G401 (cell line): ENCODE measurements around the gene IGFBP1. TPM values are rescaled to one million over a fixed set of nuclear protein-coding genes. Genes with fewer than 3 reads are reported as not detected.
"Not testable (repeated sequence)": the region's sequence is repeated elsewhere in the genome, so short reads cannot be mapped to it uniquely, and the experiment has no call there.

Source experiments
- DNase-seq: peaks from one replicate; pipeline ENCODE4 v3.0.0-alpha.2; 2015; ENCODE audit warnings: low spot score
- in situ Hi-C: cut with HindIII; loops from 2 replicates; pipeline ENCODE4 v1.10.0; 2016; ENCODE audit warnings: low sequenced_read_pairs, mixed read lengths
- total RNA-seq: library from RNA; depleted of rRNA; stranded (reverse); fragments of >200 nt; shearing (Covaris generic); gene quantifications from 2 replicates; pipeline ENCODE4 v1.2.3, GENCODE V29; 2014; rRNA removed

The IGFBP1 gene
- total RNA-seq, 1 experiment from 2014 or later = not detected

- in situ Hi-C loops = loop anchor here (25.0 kb wide), 1 partner anchor 440 kb away; no protein-coding TSS in a partner anchor
- DNase-seq = peak; percentile 24
These were observed 33.6 kb downstream of the IGFBP1 start for GRCh38 chr7:45921699-45922519.

GRCh38 chr7:45922810-45923209 is 34.5 kb downstream of the IGFBP1 start:
- in situ Hi-C loops = loop anchor here (25.0 kb wide), 1 partner anchor 439 kb away; no protein-coding TSS in a partner anchor
- DNase-seq = peak; percentile 7

GRCh38 chr7:45923290-45923689 is 35.0 kb downstream of the IGFBP1 start:
- in situ Hi-C loops = loop anchor here (25.0 kb wide), 1 partner anchor 439 kb away; no protein-coding TSS in a partner anchor

GRCh38 chr7:45923818-45924217 is 35.5 kb downstream of the IGFBP1 start:
- no peak for DNase-seq
- in situ Hi-C loops = loop anchor here (25.0 kb wide), 1 partner anchor 438 kb away; no protein-coding TSS in a partner anchor

More at GRCh38 chr7:45923290-45923689, 35.0 kb downstream of the IGFBP1 start:
- DNase-seq = peak; percentile 48

GRCh38 chr7:45924283-45924682 is 36.0 kb downstream of the IGFBP1 start:
- in situ Hi-C loops = loop anchor here (25.0 kb wide), 1 partner anchor 438 kb away; no protein-coding TSS in a partner anchor
- DNase-seq = no peak

- in situ Hi-C loops = no loop called here
- DNase-seq = no peak
These were observed 39.4 kb downstream of the IGFBP1 start for GRCh38 chr7:45927721-45928120.

- no peak for DNase-seq
- in situ Hi-C loops = no loop called here
These were observed 42.7 kb downstream of the IGFBP1 start for GRCh38 chr7:45930967-45931366.

- DNase-seq = no peak
- in situ Hi-C loops = no loop called here
These were observed 49.0 kb downstream of the IGFBP1 start for GRCh38 chr7:45937301-45937700.

- DNase-seq = no peak
- in situ Hi-C loops = no loop called here
These were observed 49.6 kb downstream of the IGFBP1 start for GRCh38 chr7:45937862-45938261.

GRCh38 chr7:45938626-45939302 is 50.5 kb downstream of the IGFBP1 start:
- no peak for DNase-seq
- in situ Hi-C loops = no loop called here

GRCh38 chr7:45939574-45939973 is 51.3 kb downstream of the IGFBP1 start:
- in situ Hi-C loops = no loop called here
- DNase-seq = no peak

GRCh38 chr7:45940237-45940781 is 52.0 kb downstream of the IGFBP1 start:
- DNase-seq, in situ Hi-C loops: not testable (repeated sequence)

- in situ Hi-C loops = no loop called here
- DNase-seq = no peak
These were observed 52.7 kb downstream of the IGFBP1 start for GRCh38 chr7:45940939-45941338.

Other genes with a start within 250 kb of the IGFBP1 start
- not detected in 2 replicates for gene CCDC201, start 15.4 kb upstream of the IGFBP1 start, total RNA-seq
- 17.4 and 21.6 TPM in 2 replicates for gene IGFBP3, start 32.8 kb downstream of the IGFBP1 start, total RNA-seq